HEK293T (cell line): ENCODE results near the gene ANKMY1.
"Not testable (repeated sequence)": the region's sequence is repeated elsewhere in the genome, so short reads cannot be mapped to it uniquely, and the experiment has no call there.

Experiments
- CTCF ChIA-PET: fragments of 350-600 bp; formaldehyde crosslinking; extraction: SDS; loops from one replicate; lab custom pipeline; 2021; ENCODE audit warnings: antibody characterized with exemption, inconsistent platforms; lab: Yijun Ruan, JAX
- POLR2A ChIA-PET: fragments of 350-600 bp; formaldehyde crosslinking; extraction: SDS; loops from one replicate; lab custom pipeline; 2020; ENCODE audit warnings: antibody characterized with exemption, inconsistent platforms; lab: Yijun Ruan, JAX
- DNase-seq: peaks from one replicate; pipeline ENCODE4 v3.0.0; 2012; ENCODE audit warnings: mixed read lengths; ENCODE audit errors: extremely low spot score
- ARNT ChIP-seq: fragments of 450-650 bp; IDR thresholded peaks from 2 replicates; pipeline ENCODE4 v1.6.1; 2017; ENCODE audit warnings: mild to moderate bottlenecking
- BHLHE40 ChIP-seq: fragments of 450-650 bp; IDR thresholded peaks from 2 replicates; pipeline ENCODE4 v1.6.1; 2016; ENCODE audit warnings: mild to moderate bottlenecking, moderate library complexity, borderline replicate concordance
- CTBP1 ChIP-seq: fragments of 450-650 bp; IDR thresholded peaks from 2 replicates; pipeline ENCODE4 v1.6.1; 2016; ENCODE audit warnings: borderline replicate concordance
- ELF4 ChIP-seq: fragments of 450-650 bp; IDR thresholded peaks from 2 replicates; pipeline ENCODE4 v1.6.1; 2017; ENCODE audit warnings: antibody characterized with exemption
- FOXA1 ChIP-seq: fragments of 450-650 bp; IDR thresholded peaks from 2 replicates; pipeline ENCODE4 v1.6.1; 2016; ENCODE audit warnings: mild to moderate bottlenecking
- FOXK2 ChIP-seq: fragments of 450-650 bp; IDR thresholded peaks from 2 replicates; pipeline ENCODE4 v1.6.1; 2016; ENCODE audit warnings: mild to moderate bottlenecking
- FOXM1 ChIP-seq: fragments of 450-650 bp; IDR thresholded peaks from 2 replicates; pipeline ENCODE4 v1.6.1; 2017; ENCODE audit warnings: mild to moderate bottlenecking, borderline replicate concordance
- HDGF ChIP-seq: fragments of 450-650 bp; IDR thresholded peaks from 2 replicates; pipeline ENCODE4 v1.6.1; 2017; ENCODE audit warnings: antibody characterized with exemption, borderline replicate concordance
- L3MBTL2 ChIP-seq: fragments of 450-650 bp; conservative IDR thresholded peaks from 2 replicates; pipeline ENCODE4 v1.6.1; 2016; ENCODE audit warnings: mild to moderate bottlenecking
- LEF1 ChIP-seq: fragments of 450-650 bp; IDR thresholded peaks from 2 replicates; pipeline ENCODE4 v1.6.1; 2017; ENCODE audit warnings: mild to moderate bottlenecking, borderline replicate concordance
- NFRKB ChIP-seq: fragments of 450-650 bp; IDR thresholded peaks from 2 replicates; pipeline ENCODE4 v1.6.1; 2016; ENCODE audit warnings: mild to moderate bottlenecking, moderate library complexity
- PKNOX1 ChIP-seq: fragments of 450-650 bp; IDR thresholded peaks from 2 replicates; pipeline ENCODE4 v1.6.1; 2016
- SP1 ChIP-seq: fragments of 450-650 bp; IDR thresholded peaks from 2 replicates; pipeline ENCODE4 v1.6.1; 2017
- SUZ12 ChIP-seq: fragments of 450-650 bp; IDR thresholded peaks from 2 replicates; pipeline ENCODE4 v1.6.1; 2016; ENCODE audit warnings: mild to moderate bottlenecking
- TARDBP ChIP-seq: fragments of 450-650 bp; IDR thresholded peaks from 2 replicates; pipeline ENCODE4 v1.6.1; 2016
- ZNF384 ChIP-seq: fragments of 450-650 bp; IDR thresholded peaks from 2 replicates; pipeline ENCODE4 v1.6.1; 2016

The ANKMY1 gene

GRCh38 chr2:240553956-240554480, 3.8 kb downstream of the ANKMY1 start:
- no peak for DNase-seq
- CTCF ChIA-PET, result no interaction called here
- POLR2A ChIA-PET, result interaction anchor here (1.3 kb wide), 1 partner anchor 32 kb away, joined by 3 read pairs; the partner anchor contains the start of gene CAPN10
- TF ChIP-seq HDGF (no peak), NFRKB (no peak), LEF1 (no peak), SUZ12 (no peak), L3MBTL2 (no peak), CTBP1 (no peak), FOXK2 (no peak), FOXA1 (no peak), TARDBP (no peak), FOXM1 (no peak)

- POLR2A ChIA-PET, result no interaction called here
- DNase-seq, result no peak
- CTCF ChIA-PET, result no interaction called here
- TF ChIP-seq ELF4 (no peak), ARNT (no peak), LEF1 (no peak), TARDBP (no peak), FOXK2 (no peak), SUZ12 (no peak), CTBP1 (no peak), FOXA1 (no peak), NFRKB (no peak), L3MBTL2 (no peak), FOXM1 (no peak), ZNF384 (no peak), PKNOX1 (no peak), BHLHE40 (no peak), HDGF (no peak), SP1 (no peak)
Measured at GRCh38 chr2:240551811-240552210, 6.0 kb downstream of the ANKMY1 start.

GRCh38 chr2:240551288-240551687, 6.5 kb downstream of the ANKMY1 start:
- TF ChIP-seq HDGF (no peak), PKNOX1 (no peak), LEF1 (no peak), TARDBP (no peak), ARNT (no peak), SP1 (no peak), ELF4 (no peak)
- ChIA-PET CTCF (interaction anchor here (0.7 kb wide), 1 partner anchor 657 kb away, joined by 3 read pairs; no protein-coding TSS in a partner anchor), POLR2A (no interaction called here)
- no peak for DNase-seq

- no peak for TF ChIP-seq LEF1
- DNase-seq, result no peak
- ChIA-PET POLR2A (no interaction called here), CTCF (no interaction called here)
Measured at GRCh38 chr2:240539906-240540305, 17.9 kb downstream of the ANKMY1 start.

- DNase-seq, CTCF ChIA-PET: not testable (repeated sequence)
- POLR2A ChIA-PET, result interaction anchor here (1.0 kb wide), 1 partner anchor 22 kb away, joined by 3 read pairs; no protein-coding TSS in a partner anchor
Measured at GRCh38 chr2:240539101-240539500, 18.7 kb downstream of the ANKMY1 start.

- no peak for TF ChIP-seq NFRKB
- no peak for TF ChIP-seq BHLHE40
- no peak for TF ChIP-seq ZNF384
- TF ChIP-seq TARDBP, result no peak
- TF ChIP-seq PKNOX1, result no peak
- no peak for TF ChIP-seq FOXA1
- no peak for TF ChIP-seq L3MBTL2
- no peak for TF ChIP-seq ELF4
- TF ChIP-seq SP1, result no peak
- no peak for DNase-seq
- CTCF ChIA-PET, result no interaction called here
- POLR2A ChIA-PET, result interaction anchor here (1.0 kb wide), 1 partner anchor 23 kb away, joined by 3 read pairs; no protein-coding TSS in a partner anchor
Measured at GRCh38 chr2:240538031-240538780, 19.6 kb downstream of the ANKMY1 start.
